ENCODE results near the gene P4HA1. TPM values are rescaled to one million over a fixed set of nuclear protein-coding genes. Genes with fewer than 3 reads are reported as not detected.

The P4HA1 gene
- total RNA-seq = 10 to 100 TPM; 25.4 to 74.1 (median 29.3) TPM
- 1 to 10 TPM; 5.3 to 7.8 (median 7.0) TPM for polyA plus RNA-seq
- long read RNA-seq, donor 1, partial matches to known transcripts = 5 of 11 reads
- long read RNA-seq, donor 1, other reads (novel, unspliced or antisense) = 0 of 11 reads
- long read RNA-seq, donor 2, partial matches to known transcripts = 5 of 10 reads
- long read RNA-seq, donor 2, other reads (novel, unspliced or antisense) = 0 of 10 reads

DNA sequence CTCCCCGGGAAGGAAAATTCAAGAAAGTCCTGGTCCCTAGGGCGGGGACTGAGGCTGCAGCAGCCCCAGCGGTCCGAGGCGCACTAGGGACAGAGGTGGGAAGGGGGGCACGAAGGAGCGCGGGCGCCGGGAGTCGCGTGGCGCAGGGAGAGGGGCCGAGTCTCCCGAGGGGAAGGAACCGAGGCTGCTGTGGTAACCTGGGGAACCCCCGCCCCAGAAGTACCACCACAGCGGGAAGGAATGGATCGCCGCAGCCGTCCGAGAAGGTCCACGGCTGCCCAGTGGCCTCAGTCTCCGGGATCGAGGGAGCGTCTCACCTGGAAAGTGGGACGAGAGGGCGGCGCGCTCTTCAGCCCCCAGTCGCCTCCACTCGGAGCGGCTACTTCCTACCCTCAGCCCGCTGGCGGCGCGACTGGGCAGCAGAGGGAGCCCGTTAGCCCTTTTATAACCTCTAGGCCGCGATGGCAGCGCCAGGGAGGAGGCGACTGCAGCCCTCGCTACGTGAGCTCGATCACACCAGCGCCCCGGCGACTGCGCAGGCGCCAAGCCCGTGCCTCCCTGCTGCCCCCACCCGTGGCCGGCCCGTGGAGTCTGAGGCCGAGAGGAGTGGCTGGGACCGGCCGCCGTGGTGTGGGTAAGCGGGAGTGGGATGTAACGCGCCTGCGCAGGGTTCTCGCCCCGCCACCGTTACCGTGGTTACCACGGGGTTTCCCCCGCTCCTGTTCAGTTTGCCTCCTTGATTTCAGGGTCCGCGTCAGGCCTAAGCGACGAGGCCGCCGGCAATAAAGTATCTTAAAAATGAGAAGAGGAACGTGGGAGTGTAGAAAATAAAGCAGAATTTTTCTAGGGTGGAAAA, at the start of gene P4HA1:
Gene P4HA1 (minus strand): TSS at position 418 of the 856 bp plus-strand sequence. CDS start 21,983 bp downstream, outside the sequence.
- Histone ChIP-seq H3K27me3 (replicated peaks in 1 of 7) (no peaks in the 10 kb centered on the region), H3K4me1 (peaks cover 13 to 46% (median 25%) of the 10 kb centered on the region in 6 donors), H3K9me3 (no peaks in the 10 kb centered on the region), H3K27ac (peak within 1 kb of the TSS; percentile 89 to 98 (median 96)), H3K36me3 (peaks cover 0 to 11% (median 0%) of the 10 kb centered on the region in 6 donors), H3K4me3 (peak within 1 kb of the TSS; percentile 61 to 99 (median 85))
- peak; percentile 100 for DNase-seq
- TF ChIP-seq, protein P1, sequence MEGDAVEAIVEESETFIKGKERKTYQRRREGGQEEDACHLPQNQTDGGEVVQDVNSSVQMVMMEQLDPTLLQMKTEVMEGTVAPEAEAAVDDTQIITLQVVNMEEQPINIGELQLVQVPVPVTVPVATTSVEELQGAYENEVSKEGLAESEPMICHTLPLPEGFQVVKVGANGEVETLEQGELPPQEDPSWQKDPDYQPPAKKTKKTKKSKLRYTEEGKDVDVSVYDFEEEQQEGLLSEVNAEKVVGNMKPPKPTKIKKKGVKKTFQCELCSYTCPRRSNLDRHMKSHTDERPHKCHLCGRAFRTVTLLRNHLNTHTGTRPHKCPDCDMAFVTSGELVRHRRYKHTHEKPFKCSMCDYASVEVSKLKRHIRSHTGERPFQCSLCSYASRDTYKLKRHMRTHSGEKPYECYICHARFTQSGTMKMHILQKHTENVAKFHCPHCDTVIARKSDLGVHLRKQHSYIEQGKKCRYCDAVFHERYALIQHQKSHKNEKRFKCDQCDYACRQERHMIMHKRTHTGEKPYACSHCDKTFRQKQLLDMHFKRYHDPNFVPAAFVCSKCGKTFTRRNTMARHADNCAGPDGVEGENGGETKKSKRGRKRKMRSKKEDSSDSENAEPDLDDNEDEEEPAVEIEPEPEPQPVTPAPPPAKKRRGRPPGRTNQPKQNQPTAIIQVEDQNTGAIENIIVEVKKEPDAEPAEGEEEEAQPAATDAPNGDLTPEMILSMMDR (IDR thresholded peaks at IDR 0.05 in 8 of 11, conservative IDR thresholded peaks at IDR 0.05 in 3 of 11) = peak; percentile 63 to 91 (median 78)
- TF ChIP-seq POLR2AphosphoS5 (IDR thresholded peaks at IDR 0.05) (peak; percentile 99 to 100 (median 100)), POLR2A (IDR thresholded peaks at IDR 0.05) (peak; percentile 79 to 95 (median 91))
- intact Hi-C loops (cut with DNase I; ENCODE audit: low total_unique reads) = loop anchor here (10.0 kb wide), 1 partner anchor 148 kb away; the partner anchor contains the start of gene DNAJC9
- WGBS, 5 donors = 0 to 1% (median 0%) methylated on average over 45 to 75 of the region's 75 CpGs

DNA sequence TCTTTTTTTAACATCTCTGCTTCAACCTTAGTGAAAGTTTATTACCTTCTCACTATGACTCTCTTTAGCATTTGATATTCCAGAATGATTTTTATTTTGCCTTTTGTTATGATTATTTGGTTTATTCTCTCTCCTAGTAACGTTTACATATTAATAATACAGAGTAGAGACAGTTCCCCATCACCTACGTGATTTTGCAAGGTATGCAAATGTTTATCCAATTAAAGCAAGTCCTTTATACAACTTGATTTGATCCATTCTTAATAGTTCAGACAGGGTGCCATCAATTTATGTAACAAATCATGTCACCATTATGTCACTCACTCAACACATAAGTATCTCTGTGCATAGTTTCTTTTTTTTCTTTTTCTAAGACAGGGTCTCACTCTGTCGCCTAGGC, 44.9 kb upstream of the P4HA1 start:
- intact Hi-C loops (cut with DNase I; ENCODE audit: low total_unique reads) = no loop called here
- H3K36me3 ChIP-seq = peaks cover 3 to 100% (median 95%) of the 10 kb centered on the region in 6 donors
- H3K9me3 ChIP-seq = no peaks in the 10 kb centered on the region
- no peak overlapping the region for H3K4me3 ChIP-seq
- no peak for DNase-seq
- H3K27ac ChIP-seq = no peak overlapping the region
- no peaks in the 10 kb centered on the region for H3K4me1 ChIP-seq
- 86 to 92% (median 90%) methylated on average over 3 of the region's 3 CpGs for WGBS, 5 donors
- H3K27me3 ChIP-seq (replicated peaks in 1 of 7) = no peaks in the 10 kb centered on the region
- TF ChIP-seq POLR2A (IDR thresholded peaks at IDR 0.05) = no peak
- TF ChIP-seq, protein P1 (IDR thresholded peaks at IDR 0.05 in 8 of 11, conservative IDR thresholded peaks at IDR 0.05 in 3 of 11) = no peak
- no peak for TF ChIP-seq POLR2AphosphoS5 (IDR thresholded peaks at IDR 0.05)

DNA sequence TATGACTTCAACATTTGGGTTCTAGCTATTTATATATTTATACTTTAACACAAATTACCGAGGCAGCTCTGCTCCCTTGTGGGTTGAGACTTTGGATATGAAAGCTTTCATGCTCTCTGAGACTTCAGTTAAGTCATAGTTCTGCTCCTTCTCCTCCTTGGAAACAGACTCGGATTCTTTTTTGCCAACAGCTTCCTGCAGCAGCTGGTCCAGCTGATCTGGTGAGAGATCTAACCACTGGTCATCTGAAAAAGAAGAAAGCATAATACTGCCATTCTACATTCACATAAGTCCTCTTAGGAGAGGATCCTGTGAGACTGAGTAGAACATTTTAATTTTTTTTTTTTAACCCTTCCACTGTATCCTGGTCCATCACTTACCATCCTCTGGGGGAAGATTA, 42.6 kb upstream of the P4HA1 start:
- peaks cover 0 to 100% (median 95%) of the 10 kb centered on the region in 6 donors for H3K36me3 ChIP-seq
- no peaks in the 10 kb centered on the region for H3K27me3 ChIP-seq (replicated peaks in 1 of 7)
- H3K4me3 ChIP-seq = no peak overlapping the region
- no peak overlapping the region for H3K27ac ChIP-seq
- intact Hi-C loops (cut with DNase I; ENCODE audit: low total_unique reads) = no loop called here
- 64 to 86% (median 82%) methylated on average over 2 of the region's 2 CpGs for WGBS, 5 donors
- TF ChIP-seq, protein P1 (IDR thresholded peaks at IDR 0.05 in 8 of 11, conservative IDR thresholded peaks at IDR 0.05 in 3 of 11) = no peak
- TF ChIP-seq POLR2AphosphoS5 (IDR thresholded peaks at IDR 0.05) (no peak), POLR2A (IDR thresholded peaks at IDR 0.05) (no peak)
- no peak for DNase-seq
- no peaks in the 10 kb centered on the region for H3K4me1 ChIP-seq
- H3K9me3 ChIP-seq = no peaks in the 10 kb centered on the region

DNA sequence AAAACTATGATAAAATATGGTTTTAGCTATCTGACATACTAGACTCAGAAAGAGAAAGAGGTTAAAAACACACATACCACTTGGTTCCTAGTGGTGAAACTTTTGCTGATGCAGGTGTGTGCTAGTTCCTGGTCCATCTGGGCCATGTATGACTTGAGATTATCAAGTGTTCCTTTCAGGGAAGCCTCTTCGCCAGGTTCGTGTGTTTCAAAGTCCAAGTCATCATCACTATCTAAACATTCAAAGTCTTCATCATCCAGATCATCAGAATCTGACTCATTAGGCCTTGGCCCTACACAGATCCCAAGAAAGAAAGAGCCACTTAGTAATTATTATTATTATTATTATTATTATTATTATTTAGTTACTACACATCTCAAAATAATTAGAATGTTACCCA, 40.0 kb upstream of the P4HA1 start:
- intact Hi-C loops (cut with DNase I; ENCODE audit: low total_unique reads) = no loop called here
- H3K4me3 ChIP-seq = no peak overlapping the region
- H3K27me3 ChIP-seq (replicated peaks in 1 of 7) = no peaks in the 10 kb centered on the region
- no peaks in the 10 kb centered on the region for H3K4me1 ChIP-seq
- no peaks in the 10 kb centered on the region for H3K9me3 ChIP-seq
- H3K27ac ChIP-seq = no peak overlapping the region
- TF ChIP-seq POLR2AphosphoS5 (IDR thresholded peaks at IDR 0.05) = no peak
- TF ChIP-seq, protein P1 (IDR thresholded peaks at IDR 0.05 in 8 of 11, conservative IDR thresholded peaks at IDR 0.05 in 3 of 11) = no peak
- no peak for TF ChIP-seq POLR2A (IDR thresholded peaks at IDR 0.05)
- no peak for DNase-seq
- H3K36me3 ChIP-seq = peaks cover 0 to 100% (median 95%) of the 10 kb centered on the region in 6 donors
- WGBS, 5 donors = 89 to 100% (median 96%) methylated on average over 2 of the region's 2 CpGs

Data from spleen (tissue), 13 donors.